Activated CD4-positive, alpha-beta T cell treated with anti-CD3 and anti-CD28 coated beads for 1 hour (primary cell): ENCODE data around the gene ACKR1.

ENCODE experiments used
- DNase-seq: peaks from one replicate; pipeline ENCODE4 v3.0.0-alpha.2; 2020

Gene ACKR1

GRCh38 chr1:159204161-159205141, at the start of gene ACKR1:
ACKR1 (plus strand) TSS chr1:159204875; CDS start chr1:159204960, 85 bp downstream.
- no peak for DNase-seq

- peak; percentile 35 for DNase-seq
Measured at GRCh38 chr1:159161001-159161718, 43.5 kb upstream of the ACKR1 start.

DNA sequence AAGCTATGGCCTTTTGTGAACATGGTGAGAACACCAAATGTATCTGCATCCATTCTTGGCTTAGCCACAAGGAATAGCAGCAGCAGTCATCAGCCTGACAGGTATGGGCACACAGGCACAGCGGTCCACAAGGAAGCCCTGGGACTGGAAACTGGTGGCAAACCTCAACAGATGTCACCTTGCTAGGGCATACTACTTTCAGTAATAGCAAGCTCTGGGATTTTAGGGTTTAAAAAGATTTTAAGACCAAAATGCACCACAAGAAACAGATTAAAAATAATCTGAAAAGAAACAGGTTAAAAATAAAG, 43.0 kb upstream of the ACKR1 start:
- no peak for DNase-seq

GRCh38 chr1:159162516-159163265, 42.0 kb upstream of the ACKR1 start:
- DNase-seq, result no peak

GRCh38 chr1:159163614-159164228, 41.0 kb upstream of the ACKR1 start:
- no peak for DNase-seq

DNA sequence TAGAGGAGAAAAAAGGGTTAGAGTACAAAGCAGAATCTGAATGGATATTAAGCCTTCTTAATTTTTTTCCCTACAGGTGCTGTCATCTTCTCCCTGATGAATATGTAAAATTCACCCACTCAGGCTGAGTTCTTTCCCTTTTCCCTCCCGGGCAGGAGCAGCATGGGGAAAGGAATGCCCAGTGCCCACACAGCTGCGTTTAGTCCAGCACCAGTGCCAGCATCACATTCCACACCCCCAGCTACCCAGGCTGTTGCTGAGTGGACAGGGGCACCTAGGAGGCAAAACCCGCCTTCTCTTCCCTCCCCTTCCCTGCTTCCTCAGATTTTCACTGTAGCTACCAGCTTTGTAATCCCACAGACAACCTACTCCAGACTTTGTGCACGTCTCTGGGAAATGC, 36.6 kb upstream of the ACKR1 start:
- no peak for DNase-seq

DNA sequence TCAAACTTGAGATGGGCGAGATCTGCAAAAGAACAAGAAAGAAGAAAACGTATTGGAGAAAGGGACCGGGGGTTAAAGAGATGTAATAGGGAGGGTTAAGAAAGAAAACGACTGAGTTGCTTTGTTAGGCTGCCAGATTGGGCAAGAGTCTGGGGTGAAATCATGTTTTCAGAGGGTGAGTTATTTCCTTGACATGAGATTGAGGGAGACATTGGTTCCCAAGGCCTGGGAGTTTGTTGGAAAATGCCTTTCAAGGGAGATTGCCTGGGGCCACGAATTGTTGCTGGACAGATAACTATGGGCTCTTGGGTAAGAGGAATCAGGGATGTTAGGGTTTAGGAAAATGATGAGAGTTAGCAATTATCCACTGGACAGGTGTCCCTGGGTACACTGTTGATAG, 34.0 kb upstream of the ACKR1 start:
- no peak for DNase-seq

DNA sequence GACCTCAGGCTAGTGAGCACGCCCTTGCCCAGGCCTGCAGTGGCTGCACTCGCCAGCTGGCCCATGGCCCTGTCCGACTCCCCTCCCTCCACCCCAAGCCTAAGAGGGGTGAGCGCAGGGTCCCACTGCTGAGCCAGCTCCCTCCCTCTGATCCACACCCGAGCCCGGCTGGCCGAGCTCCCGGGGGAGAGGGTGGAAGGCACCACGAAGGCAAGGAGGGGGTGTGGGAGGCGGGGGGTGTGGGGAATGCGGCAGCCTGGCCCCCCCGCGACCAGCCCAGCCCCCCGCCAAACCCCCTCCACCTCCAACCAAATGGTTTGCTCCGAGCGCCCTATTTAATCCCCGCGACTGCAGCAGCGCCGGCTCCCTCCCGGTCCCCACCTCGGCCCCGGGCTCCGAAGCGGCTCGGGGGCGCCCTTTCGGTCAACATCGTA, 33.4 kb upstream of the ACKR1 start, which contains the start of gene CADM3:
CADM3 (plus strand) TSS at position 362 of the 434 bp plus-strand sequence. CDS start 151 bp downstream, outside the sequence.
- no peak for DNase-seq

DNA sequence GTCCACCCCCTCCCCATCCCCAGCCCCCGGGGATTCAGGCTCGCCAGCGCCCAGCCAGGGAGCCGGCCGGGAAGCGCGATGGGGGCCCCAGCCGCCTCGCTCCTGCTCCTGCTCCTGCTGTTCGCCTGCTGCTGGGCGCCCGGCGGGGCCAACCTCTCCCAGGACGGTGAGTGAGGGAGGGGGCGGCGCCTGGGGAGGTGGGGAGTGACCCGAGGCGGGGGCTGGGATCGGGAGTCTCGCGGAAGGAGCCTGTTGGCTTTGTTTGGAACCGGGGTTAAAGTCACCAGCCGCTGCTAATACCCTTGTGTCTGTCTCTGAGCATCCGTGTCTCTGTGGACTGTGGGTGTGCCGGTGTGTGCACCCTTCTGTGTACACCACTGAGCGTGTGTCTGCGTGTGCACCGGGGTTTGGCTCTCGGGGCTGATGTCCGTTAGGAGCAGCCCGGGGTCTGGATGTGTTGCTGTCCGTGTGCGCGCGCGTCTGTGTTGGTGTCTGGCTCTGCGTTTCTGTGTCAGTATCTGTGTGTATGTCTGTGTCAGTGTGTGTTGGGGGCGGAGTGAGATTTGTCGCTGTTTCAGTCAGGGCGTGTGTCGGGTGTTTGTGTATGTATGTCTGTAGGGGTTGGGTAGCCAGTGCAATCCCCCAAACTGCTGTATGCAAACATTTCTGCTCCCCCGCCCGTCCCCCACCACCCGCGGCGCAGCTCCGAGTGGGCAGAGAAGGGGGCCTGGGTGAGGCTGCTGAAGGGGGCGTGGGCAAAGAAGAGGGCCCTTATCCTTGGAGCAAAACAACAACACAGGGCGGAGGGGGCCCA, 32.8 kb upstream of the ACKR1 start:
- DNase-seq, result no peak

- no peak for DNase-seq
Measured at GRCh38 chr1:159172614-159173291, 31.9 kb upstream of the ACKR1 start.

GRCh38 chr1:159173320-159173719, 31.4 kb upstream of the ACKR1 start:
- DNase-seq, result no peak

DNA sequence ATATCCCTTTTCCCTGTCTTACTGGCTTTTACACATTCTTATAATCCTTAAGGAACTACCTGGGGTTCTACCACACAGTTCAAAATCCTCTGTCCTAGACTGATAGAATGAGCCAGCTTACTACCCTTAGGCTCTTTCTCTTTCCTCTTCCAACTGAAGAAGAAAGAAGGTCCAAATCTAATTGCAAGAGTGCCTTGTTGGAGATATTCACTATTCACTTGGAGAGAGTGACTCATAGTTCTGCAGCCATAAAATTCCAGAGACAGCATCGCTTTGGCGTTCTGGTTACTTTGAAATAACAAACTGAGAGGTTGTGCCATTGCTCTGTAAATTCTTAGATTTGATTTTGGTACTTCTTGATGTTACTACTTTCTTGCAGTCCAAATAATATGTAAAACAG, 29.1 kb upstream of the ACKR1 start:
- DNase-seq, result no peak

DNA sequence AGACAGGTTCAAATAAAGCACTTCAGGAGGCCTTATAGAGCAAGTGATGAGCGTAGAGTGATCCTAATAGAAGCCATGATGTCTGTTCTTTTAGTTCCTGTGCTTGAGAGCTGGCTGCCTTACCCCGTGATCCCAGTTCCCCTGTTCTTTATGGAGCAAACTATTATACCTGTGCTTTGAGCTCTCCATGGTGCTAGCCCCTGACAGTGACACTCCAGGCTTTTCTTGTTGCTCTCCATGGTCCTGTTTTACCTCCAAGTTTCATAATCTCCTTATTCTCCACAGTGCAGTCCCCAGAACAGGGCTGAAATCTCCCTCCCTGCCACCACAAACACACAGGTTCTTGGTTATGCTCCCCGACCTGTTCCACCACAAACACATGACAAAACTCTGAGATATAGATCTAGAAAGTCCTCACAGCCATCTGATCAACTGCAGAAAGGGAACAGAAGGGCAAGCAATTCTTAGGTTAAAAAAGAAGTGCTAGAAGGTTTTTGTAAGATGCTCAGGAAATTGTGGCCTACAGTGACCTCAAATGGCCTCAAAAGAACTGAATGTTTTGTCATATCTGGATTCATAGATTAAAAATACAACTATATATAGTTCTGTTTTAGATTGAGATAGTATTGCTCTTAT, 27.3 kb upstream of the ACKR1 start:
- no peak for DNase-seq

DNA sequence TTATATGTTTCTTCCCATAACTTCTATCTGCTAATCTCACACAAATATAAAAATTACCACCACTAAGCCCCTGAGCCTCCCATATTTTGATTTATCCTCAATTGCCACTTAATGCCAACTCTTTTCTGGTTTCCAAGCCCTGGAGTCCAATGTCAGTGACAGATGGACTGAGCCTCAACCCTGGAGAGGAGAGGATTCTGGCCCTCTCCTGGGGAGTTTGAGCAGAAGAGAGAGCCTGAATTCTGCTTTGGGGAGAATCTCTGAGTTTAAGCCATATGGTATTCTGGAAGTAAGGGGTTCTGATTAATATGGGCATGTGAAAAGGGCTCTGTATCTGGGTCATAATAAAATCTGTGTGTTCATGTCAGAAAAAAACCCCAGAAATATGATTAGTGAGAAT, 24.8 kb upstream of the ACKR1 start:
- no peak for DNase-seq

DNA sequence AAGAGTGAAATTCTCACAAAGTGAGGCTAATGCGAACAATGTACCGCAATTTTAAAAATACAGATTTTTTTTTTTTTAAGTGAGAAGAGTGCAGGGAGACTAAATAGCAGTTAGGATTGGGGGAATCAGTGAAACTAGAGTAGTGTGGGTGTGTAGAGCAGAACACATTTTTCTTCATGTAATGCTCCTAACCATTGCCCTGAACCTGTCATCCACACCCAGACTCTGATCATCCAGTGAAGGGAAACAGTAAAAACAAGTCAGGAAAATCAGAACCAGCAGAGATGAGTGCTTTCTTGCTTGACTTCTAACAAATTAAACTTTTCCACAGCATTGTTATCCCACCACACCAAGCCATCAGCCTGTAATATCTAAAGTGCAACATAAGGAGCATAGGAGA, 24.2 kb upstream of the ACKR1 start:
- DNase-seq, result no peak

GRCh38 chr1:159181328-159182024, 23.2 kb upstream of the ACKR1 start:
- no peak for DNase-seq

GRCh38 chr1:159184201-159184600, 20.5 kb upstream of the ACKR1 start:
- DNase-seq, result no peak

DNA sequence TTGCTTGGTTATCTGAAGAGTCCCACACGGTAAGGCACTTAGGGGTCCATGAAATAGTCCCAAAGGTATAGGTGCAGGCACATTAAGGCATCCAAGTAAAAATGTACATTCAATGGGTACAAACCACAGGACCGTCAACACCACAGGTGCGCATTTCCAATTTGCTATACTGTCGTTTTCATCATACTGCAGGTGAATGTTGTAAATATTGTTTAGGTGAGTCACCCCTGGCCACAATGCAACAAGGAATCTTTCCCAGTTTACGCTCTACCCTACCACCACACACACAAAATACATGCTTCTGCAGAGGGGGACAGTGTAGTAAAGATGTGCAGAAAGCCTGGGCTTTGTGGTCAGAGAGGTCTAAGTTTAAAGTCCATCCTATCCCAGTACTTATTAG, 19.6 kb upstream of the ACKR1 start:
- no peak for DNase-seq

DNA sequence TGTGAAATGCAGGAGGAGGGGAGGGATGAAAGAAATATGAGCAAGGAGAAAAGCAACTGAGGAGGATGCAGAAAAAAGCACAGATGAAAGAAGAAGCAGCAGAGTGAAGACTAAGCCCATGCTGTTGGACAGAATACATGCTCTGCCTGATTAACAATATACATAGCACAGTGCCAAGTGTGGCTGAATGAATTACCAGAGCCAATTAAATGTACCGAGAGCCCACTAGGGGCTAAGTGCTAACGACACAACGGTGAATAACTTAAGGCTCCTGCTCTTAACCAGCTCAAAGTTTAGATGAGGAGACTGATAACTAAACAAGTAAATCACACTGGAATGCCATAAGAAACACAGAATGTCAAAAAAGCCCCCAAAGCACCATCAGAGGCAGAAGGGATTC, 17.6 kb upstream of the ACKR1 start:
- DNase-seq, result no peak
